Measurements from ENCODE around the gene RPL19.
A peak's percentile ranks its signal among the peaks of the same experiment; 100 is the strongest.

The RPL19 gene

DNA sequence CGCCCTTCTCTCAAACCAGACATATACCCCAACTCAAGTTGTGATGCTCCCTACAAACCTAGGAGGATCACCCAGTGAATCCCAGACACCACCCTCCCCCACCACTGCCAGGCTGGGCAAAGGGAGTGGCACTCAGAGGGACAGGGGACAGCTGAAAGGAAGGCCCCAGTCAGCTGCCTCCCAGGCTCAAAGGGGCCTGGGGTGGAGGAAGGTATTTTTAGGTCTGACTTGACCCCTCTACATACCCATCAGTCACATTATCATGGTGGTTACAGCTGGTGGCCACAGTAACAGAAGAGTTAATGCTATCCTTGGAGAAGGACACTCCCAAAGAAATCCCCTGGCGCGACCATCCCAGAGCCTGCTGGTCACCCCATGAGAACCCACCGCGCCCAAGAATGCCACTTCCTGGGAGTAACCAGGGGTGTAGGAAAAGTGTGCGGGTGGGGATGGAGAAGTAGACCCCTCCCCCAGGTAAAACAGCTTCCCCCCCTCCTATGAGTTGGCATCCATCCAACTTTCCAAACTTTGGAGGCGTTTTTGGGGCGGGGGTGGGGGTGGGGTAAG lies 3.8 kb upstream of the RPL19 start:
- no peak for DNase-seq
- intact Hi-C loops (cut with DNase I), result loop anchor here (5.0 kb wide), 1 partner anchor 44 kb away; the partner anchor contains the start of gene PLXDC1

DNA sequence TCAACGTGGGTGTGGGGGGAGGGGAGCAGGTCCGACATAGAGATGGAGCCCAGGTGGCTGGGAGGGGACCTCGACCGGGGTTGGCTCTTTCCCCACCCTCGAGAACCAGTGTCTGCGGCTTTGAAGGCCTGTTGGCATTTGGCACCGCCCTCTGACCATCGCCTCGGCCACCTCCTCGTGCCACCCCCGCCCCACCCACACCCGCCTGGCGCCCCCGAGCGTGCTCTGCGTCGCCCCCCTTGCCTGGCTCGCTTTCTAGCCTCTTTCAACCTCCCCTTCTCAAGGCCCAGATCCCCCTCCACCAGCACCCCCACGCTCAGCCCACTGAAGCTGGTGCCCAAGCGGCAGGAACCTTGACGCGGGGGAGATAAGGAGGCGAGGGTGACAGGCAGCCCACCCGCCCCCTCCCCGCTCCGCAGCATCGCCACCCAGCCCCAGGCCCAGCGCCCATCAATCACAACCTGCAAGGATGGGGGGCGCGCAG lies 3.2 kb upstream of the RPL19 start:
- DNase-seq, result no peak
- intact Hi-C loops (cut with DNase I), result loop anchor here (5.0 kb wide), 1 partner anchor 45 kb away; the partner anchor contains the start of gene PLXDC1

GRCh38 chr17:39197380-39198185 lies 2.5 kb upstream of the RPL19 start, which contains the start of gene CACNB1:
Gene CACNB1, minus strand, starts transcription at chr17:39197669. Its CDS starts 174 bp downstream, at chr17:39197495.
- DNase-seq, result peak; percentile 60 to 97 (median 79)
- intact Hi-C loops (cut with DNase I), result loop anchor here (5.0 kb wide), 1 partner anchor 45 kb away; the partner anchor contains the start of gene PLXDC1

- no peak for DNase-seq
- intact Hi-C loops (cut with DNase I), result loop anchor here (5.0 kb wide), 1 partner anchor 46 kb away; the partner anchor contains the start of gene PLXDC1
These were observed 1.9 kb upstream of the RPL19 start for GRCh38 chr17:39198186-39198566.

- peak; percentile 77 to 96 (median 85) for DNase-seq
- intact Hi-C loops (cut with DNase I), result loop anchor here (5.0 kb wide), 1 partner anchor 47 kb away; the partner anchor contains the start of gene PLXDC1
These were observed 338 bp upstream of the RPL19 start for GRCh38 chr17:39199820-39200069.

GRCh38 chr17:39200957-39201510 lies 951 bp downstream of the RPL19 start:
- intact Hi-C loops (cut with DNase I), result no loop called here
- no peak for DNase-seq

- DNase-seq, result no peak
- intact Hi-C loops (cut with DNase I), result no loop called here
These were observed 4.2 kb downstream of the RPL19 start for GRCh38 chr17:39204245-39204644.

- intact Hi-C loops (cut with DNase I), result loop anchor here (5.0 kb wide), 1 partner anchor 37 kb away; no protein-coding TSS in a partner anchor
- no peak for DNase-seq
These were observed 5.0 kb downstream of the RPL19 start for GRCh38 chr17:39205112-39205526.

GRCh38 chr17:39208136-39208535 lies 8.1 kb downstream of the RPL19 start:
- intact Hi-C loops (cut with DNase I), result loop anchor here (5.0 kb wide), 1 partner anchor 34 kb away; no protein-coding TSS in a partner anchor
- peak in 8 of 10 donors; percentile 73 to 97 (median 88) for DNase-seq

- intact Hi-C loops (cut with DNase I), result loop anchor here (5.0 kb wide), 1 partner anchor 33 kb away; no protein-coding TSS in a partner anchor
- DNase-seq, result peak in 1 of 10 donors; percentile 87
These were observed 8.8 kb downstream of the RPL19 start for GRCh38 chr17:39208893-39209292.

DNA sequence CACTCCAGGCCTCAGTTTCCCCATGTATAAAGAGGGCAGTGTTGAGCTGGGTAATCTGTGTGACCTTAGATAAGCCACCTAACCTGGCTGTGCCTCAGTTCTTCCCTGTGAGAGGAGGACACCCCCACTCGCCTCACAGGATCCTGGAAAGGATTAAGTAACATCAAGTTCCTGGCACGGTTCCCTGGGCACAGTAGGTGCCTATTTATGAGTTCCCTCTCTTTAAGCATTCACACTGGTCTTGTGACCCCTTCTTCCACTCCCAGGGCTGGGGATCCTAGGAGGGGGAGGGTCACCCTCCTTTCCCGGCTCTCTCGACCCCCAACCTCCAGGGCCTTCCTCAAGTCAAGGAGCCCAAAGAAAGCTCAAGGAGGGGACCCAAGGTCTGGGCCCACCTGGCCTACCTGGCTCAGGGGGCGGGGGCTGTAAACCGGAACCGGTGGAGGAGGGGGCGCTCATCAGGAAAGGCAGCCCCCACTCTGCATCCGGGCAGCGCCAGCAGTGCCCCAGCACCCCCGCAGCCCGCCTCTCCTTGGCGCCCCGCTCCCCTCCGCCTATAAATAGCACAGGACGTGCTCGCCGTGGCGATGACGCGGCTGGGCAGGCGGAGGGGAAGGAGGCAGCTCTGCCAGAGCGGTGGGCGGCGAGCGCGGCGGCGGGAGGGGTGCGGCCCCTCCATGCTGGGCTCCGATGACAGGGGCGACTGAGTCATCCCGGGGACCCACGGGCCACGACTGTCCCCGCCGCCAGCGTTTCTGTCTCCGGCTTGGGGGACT lies 9.4 kb downstream of the RPL19 start:
- DNase-seq, result peak in 8 of 10 donors; percentile 32 to 96 (median 75)
- intact Hi-C loops (cut with DNase I), result loop anchor here (5.0 kb wide), 1 partner anchor 33 kb away; no protein-coding TSS in a partner anchor

- no peak for DNase-seq
- intact Hi-C loops (cut with DNase I), result no loop called here
These were observed 10.0 kb downstream of the RPL19 start for GRCh38 chr17:39210093-39210434.

- intact Hi-C loops (cut with DNase I), result no loop called here
- DNase-seq, result peak in 6 of 10 donors; percentile 47 to 91 (median 76)
These were observed 12.2 kb downstream of the RPL19 start for GRCh38 chr17:39212195-39212810.

DNA sequence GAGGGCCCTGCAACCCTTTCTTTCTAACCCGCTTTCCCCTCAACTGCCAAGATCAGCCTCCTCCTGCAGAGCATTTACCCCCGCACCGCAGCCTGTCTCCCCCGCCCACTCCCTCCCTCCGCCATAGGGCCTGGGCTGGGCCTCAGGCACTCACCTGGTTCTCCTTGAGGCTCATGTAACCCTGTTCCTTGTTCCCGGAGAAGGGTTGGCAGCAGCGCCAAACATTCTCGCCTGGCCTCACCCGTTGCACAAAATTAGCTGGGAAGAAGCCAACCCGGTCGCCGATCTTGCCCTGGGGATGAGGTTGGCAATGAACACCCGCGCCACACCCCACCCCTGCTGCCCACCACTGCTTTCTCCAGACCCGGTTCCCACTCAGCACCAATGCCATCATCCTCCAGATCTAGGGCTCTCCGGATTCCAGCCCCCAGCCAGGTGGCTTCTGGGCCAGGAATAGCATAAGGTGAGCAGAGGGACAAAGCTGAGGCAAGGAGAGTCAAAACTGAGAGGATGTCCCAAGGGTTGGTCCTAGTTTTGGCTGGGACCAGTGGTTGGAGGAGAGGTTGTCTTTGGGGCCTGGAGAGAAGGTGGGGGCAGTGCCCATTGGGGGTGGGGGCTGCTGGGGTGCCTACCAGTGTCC lies 12.9 kb downstream of the RPL19 start:
- DNase-seq, result peak in 2 of 10 donors; percentile 80 to 81
- intact Hi-C loops (cut with DNase I), result no loop called here

DNA sequence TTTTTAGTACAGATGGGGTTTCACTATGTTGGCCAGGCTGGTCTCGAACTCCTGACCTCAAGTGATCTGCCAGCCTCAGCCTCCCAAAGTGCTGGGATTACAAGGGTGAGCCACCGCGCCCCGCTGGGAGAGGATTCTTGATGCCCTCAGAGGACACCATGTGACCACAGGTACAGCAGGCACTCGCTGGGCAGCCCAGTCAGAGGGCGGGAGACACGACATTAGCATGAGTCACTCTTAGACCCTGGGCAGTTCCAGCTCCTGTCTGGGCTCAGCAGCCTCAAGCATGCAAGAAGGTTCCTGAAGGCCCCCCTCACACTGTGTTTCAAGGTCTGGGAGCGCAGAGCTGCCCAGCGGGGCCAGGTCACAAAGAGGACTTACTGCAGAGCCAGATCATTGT lies 13.8 kb downstream of the RPL19 start:
- peak in 2 of 10 donors; percentile 71 to 83 for DNase-seq
- intact Hi-C loops (cut with DNase I), result no loop called here

GRCh38 chr17:39217734-39218369 lies 17.8 kb downstream of the RPL19 start:
- intact Hi-C loops (cut with DNase I), result no loop called here
- DNase-seq, result no peak

- intact Hi-C loops (cut with DNase I), result no loop called here
- DNase-seq, result no peak
These were observed 18.8 kb downstream of the RPL19 start for GRCh38 chr17:39218906-39219305.

DNA sequence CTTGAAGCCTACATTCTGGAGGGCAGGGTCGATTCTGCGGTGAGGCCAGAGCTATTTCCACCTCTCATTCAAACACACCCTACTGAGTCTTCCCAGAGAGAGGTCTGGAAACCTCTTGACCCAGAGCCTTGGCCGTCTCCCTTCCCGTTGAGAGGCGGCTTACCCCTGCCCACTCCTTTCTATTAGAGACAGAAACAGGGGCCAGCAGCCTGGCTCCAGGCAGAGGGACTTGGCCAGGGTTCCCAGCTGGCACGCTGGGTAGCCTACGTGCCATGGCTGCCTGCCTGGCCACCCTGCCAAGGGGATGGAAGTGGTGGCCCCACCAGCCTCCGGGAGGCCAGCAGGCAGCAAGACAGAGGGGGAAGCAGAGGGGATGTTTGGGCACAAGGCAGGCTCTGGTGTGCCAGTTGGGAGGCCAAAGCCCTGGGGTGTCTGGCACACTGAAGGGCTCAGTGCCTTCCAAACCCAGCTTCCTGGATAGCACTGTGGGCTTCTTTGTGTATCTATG lies 19.6 kb downstream of the RPL19 start:
- intact Hi-C loops (cut with DNase I), result no loop called here

DNA sequence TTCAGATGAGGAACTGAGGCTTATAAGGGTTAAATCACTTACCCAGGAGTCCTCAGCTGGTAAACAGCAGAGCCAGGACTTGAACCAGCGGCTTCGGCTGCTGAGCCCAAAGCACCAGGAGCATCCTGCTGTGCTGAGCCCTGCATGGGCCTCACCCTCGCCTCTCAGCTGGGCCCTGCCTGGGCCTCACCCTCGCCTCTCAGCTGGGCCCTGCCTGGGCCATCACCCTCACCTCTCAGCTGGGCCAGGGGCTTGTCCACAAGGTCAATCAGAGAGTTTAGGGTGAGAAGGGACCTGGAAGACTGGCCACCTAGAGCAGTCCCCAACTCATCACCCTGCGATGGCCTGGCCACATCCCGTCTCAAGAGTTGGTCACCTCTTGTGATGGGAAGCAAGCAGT lies 21.5 kb downstream of the RPL19 start:
- intact Hi-C loops (cut with DNase I), result no loop called here
- DNase-seq, result no peak

More for the DNA sequence above, 19.6 kb downstream of the RPL19 start:
- peak in 7 of 10 donors; percentile 48 to 93 (median 77) for DNase-seq
